ENCODE results near the gene SEMA4F.

DNA sequence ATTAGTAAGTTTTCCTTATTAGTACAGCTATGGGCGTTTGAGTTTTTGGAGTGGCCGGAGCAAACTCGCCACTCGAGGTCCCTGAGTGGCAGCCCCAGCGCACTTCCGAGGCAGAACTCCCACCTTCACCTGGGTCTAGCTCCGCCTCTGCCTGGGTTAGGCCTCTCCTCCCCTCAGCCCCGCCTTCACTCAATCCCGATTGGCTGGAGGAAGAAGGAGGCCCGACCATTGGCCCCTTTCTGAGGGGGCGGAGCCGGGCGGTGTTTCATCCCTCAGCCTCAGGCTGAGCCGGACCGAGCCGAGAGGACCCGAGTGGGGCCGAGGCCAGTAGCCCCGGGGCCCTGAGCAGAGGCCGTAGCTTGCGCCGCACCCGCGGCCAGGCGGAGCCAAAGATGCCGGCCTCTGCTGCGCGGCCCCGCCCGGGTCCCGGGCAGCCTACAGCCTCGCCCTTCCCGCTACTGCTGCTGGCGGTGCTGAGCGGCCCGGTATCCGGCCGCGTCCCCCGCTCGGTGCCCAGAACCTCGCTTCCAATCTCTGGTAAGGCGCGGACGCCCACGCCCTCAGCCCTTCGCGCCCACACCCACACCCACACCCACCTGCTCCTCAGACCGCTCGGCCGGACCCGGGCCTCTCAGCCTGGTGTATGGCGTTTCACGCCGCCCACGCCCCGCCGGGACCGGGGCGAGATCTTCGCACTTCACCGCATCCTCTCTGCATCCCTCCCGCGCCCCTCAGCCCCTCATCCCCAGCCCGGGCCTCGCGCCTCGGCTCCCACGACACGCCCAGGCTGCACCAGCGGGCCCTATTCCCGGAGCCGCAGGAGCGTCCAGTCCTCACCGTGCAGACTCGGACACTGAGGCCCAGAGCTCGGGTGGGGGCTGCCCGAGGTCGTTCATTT, at the start of gene SEMA4F:
- TF ChIP-seq, protein P1, sequence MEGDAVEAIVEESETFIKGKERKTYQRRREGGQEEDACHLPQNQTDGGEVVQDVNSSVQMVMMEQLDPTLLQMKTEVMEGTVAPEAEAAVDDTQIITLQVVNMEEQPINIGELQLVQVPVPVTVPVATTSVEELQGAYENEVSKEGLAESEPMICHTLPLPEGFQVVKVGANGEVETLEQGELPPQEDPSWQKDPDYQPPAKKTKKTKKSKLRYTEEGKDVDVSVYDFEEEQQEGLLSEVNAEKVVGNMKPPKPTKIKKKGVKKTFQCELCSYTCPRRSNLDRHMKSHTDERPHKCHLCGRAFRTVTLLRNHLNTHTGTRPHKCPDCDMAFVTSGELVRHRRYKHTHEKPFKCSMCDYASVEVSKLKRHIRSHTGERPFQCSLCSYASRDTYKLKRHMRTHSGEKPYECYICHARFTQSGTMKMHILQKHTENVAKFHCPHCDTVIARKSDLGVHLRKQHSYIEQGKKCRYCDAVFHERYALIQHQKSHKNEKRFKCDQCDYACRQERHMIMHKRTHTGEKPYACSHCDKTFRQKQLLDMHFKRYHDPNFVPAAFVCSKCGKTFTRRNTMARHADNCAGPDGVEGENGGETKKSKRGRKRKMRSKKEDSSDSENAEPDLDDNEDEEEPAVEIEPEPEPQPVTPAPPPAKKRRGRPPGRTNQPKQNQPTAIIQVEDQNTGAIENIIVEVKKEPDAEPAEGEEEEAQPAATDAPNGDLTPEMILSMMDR (conservative IDR thresholded peaks at IDR 0.05; ENCODE audit: low read length), result no peak
- no peak for TF ChIP-seq EZH2phosphoT487 (IDR thresholded peaks at IDR 0.05; ENCODE audit: borderline replicate concordance, low read depth, low read length)
